ENCODE results near the gene SH3PXD2B.

DNA sequence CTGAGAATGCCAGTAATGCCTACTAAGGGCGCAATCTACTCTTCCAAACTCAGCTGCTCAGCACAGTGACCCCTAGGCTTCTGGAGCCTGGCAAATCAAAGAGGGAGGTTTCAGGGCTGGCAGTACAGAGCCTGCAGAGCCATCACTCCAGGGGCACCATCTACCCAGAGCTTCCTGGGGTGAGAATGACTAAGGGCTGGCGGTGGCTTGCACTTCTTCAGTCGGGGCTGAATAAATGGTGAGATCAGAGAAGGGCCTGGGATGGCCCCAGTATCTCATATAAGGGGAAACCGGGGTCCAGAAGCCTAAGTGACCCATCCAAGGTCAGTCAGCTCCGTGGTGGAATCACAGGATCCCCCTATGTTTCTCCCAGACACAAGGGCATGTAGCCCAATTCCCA is 5.3 kb downstream of the SH3PXD2B start:
- TF ChIP-seq, protein P1, sequence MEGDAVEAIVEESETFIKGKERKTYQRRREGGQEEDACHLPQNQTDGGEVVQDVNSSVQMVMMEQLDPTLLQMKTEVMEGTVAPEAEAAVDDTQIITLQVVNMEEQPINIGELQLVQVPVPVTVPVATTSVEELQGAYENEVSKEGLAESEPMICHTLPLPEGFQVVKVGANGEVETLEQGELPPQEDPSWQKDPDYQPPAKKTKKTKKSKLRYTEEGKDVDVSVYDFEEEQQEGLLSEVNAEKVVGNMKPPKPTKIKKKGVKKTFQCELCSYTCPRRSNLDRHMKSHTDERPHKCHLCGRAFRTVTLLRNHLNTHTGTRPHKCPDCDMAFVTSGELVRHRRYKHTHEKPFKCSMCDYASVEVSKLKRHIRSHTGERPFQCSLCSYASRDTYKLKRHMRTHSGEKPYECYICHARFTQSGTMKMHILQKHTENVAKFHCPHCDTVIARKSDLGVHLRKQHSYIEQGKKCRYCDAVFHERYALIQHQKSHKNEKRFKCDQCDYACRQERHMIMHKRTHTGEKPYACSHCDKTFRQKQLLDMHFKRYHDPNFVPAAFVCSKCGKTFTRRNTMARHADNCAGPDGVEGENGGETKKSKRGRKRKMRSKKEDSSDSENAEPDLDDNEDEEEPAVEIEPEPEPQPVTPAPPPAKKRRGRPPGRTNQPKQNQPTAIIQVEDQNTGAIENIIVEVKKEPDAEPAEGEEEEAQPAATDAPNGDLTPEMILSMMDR (IDR thresholded peaks at IDR 0.05) = no peak
- TF ChIP-seq POLR2A (IDR thresholded peaks at IDR 0.05) = no peak

All from thyroid gland (tissue), 4 donors.